Smooth muscle cell (in vitro differentiated cells): ENCODE measurements around the gene KCNN3. TPM values are rescaled to one million over a fixed set of nuclear protein-coding genes. Genes with fewer than 3 reads are reported as not detected.

Experiments
- DNase-seq: peaks from one replicate; lab custom pipeline; 2025; ENCODE audit not compliant: unreplicated experiment; lab: John Stamatoyannopoulos, UW
- H2AFZ ChIP-seq: fragments of 200-600 bp; sonication (generic); 2 replicates; pipeline ENCODE4 v1.6.0; 2016; ENCODE audit warnings: antibody characterized with exemption, low read depth, mild to moderate bottlenecking
- H3F3A ChIP-seq: fragments of 200-600 bp; sonication (generic); 2 replicates; pipeline ENCODE4 v1.6.0; 2017; ENCODE audit warnings: antibody characterized with exemption, low read depth
- H3K27ac ChIP-seq: fragments of 200-600 bp; sonication (generic); 2 replicates; pipeline ENCODE4 v1.5.1; 2016; ENCODE audit warnings: low read depth, mild to moderate bottlenecking
- H3K27me3 ChIP-seq: fragments of 200-600 bp; sonication (generic); 2 replicates; pipeline ENCODE4 v1.6.1; 2016; ENCODE audit warnings: low read depth, mild to moderate bottlenecking
- H3K36me3 ChIP-seq: fragments of 200-600 bp; sonication (generic); 2 replicates; pipeline ENCODE4 v1.5.1; 2016; ENCODE audit warnings: low read depth
- H3K4me1 ChIP-seq: fragments of 200-600 bp; sonication (generic); 2 replicates; pipeline ENCODE4 v1.5.1; 2016; ENCODE audit warnings: low read depth
- H3K4me2 ChIP-seq: fragments of 200-600 bp; sonication (generic); 2 replicates; pipeline ENCODE4 v1.6.0; 2016; ENCODE audit warnings: mild to moderate bottlenecking
- H3K4me3 ChIP-seq: fragments of 200-600 bp; sonication (generic); 2 replicates; pipeline ENCODE4 v1.5.1; 2016; ENCODE audit warnings: mild to moderate bottlenecking
- H3K79me2 ChIP-seq: fragments of 200-600 bp; sonication (generic); 2 replicates; pipeline ENCODE4 v1.6.0; 2016; ENCODE audit warnings: low read depth, mild to moderate bottlenecking
- H3K9ac ChIP-seq: fragments of 200-600 bp; sonication (generic); 2 replicates; pipeline ENCODE4 v1.6.0; 2016; ENCODE audit warnings: low read depth
- H3K9me3 ChIP-seq: fragments of 200-600 bp; sonication (generic); replicated peaks from 2 replicates; pipeline ENCODE4 v1.5.1; 2016; ENCODE audit warnings: low read depth
- H4K20me1 ChIP-seq: fragments of 200-600 bp; sonication (generic); 2 replicates; pipeline ENCODE4 v1.6.0; 2016; ENCODE audit warnings: low read depth
- WGBS: methylation state at CpG from one replicate; pipeline ENCODE4 v1.1.7; 2016; ENCODE audit warnings: low lambda C conversion rate; 5-methylcytosine and 5-hydroxymethylcytosine counted together
- polyA plus RNA-seq: library from polyadenylated mRNA; unstranded; fragments of >200 nt; fragmentation: Nextera tagmentation; extraction: Ambion mirVana; gene quantifications from 2 replicates; pipeline ENCODE4 v1.2.1, GENCODE V29; 2016
- total RNA-seq: library from RNA; depleted of rRNA; stranded (reverse); fragments of >200 nt; gene quantifications from 2 replicates; pipeline ENCODE4 v1.2.3, GENCODE V29; 2014
- TF ChIP-seq, protein P1 (sequence below): fragments of 200-600 bp; sonication (generic); IDR thresholded peaks from 2 replicates; pipeline ENCODE4 v1.5.1; 2017; ENCODE audit warnings: borderline replicate concordance, mild to moderate bottlenecking, antibody characterized with exemption; ENCODE audit not compliant: insufficient read depth, poor library complexity, severe bottlenecking

KCNN3 gene
- total and polyA plus RNA-seq, 2 experiments from 2014 or later = 0.18 to 0.77 TPM

DNA sequence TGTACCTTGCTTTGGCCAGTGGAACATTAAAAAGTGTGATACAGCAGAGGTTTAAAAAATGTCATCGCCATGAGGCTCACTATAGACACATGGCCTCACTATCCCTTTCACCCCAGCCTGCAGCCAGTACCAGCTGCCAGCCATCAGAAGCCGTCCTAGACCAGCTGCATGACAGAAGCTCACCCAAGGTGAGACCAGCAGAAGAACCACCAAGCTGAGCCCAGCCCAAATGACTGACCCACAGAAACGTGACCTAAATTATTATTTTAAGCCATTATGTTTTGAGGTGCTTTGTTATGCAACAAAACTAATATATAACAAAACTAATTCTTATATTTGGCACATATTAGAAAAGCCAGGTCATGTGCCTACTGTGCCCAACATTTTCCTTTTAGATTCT lies 91.1 kb downstream of the KCNN3 start:
- DNase-seq = no peak
- Histone ChIP-seq H3K9me3 (no peaks in the 10 kb centered on the region), H4K20me1 (no peaks in the 10 kb centered on the region), H3K27ac (no peak overlapping the region), H2AFZ (no peak overlapping the region), H3K27me3 (no peaks in the 10 kb centered on the region), H3K79me2 (no peaks in the 10 kb centered on the region), H3K4me2 (no peak overlapping the region), H3K36me3 (no peaks in the 10 kb centered on the region), H3K4me3 (no peak overlapping the region), H3F3A (no peaks in the 10 kb centered on the region), H3K9ac (no peak overlapping the region), H3K4me1 (no peaks in the 10 kb centered on the region)
- WGBS = 97% methylated on average over 3 of the region's 3 CpGs
- TF ChIP-seq, protein P1, sequence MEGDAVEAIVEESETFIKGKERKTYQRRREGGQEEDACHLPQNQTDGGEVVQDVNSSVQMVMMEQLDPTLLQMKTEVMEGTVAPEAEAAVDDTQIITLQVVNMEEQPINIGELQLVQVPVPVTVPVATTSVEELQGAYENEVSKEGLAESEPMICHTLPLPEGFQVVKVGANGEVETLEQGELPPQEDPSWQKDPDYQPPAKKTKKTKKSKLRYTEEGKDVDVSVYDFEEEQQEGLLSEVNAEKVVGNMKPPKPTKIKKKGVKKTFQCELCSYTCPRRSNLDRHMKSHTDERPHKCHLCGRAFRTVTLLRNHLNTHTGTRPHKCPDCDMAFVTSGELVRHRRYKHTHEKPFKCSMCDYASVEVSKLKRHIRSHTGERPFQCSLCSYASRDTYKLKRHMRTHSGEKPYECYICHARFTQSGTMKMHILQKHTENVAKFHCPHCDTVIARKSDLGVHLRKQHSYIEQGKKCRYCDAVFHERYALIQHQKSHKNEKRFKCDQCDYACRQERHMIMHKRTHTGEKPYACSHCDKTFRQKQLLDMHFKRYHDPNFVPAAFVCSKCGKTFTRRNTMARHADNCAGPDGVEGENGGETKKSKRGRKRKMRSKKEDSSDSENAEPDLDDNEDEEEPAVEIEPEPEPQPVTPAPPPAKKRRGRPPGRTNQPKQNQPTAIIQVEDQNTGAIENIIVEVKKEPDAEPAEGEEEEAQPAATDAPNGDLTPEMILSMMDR = no peak

DNA sequence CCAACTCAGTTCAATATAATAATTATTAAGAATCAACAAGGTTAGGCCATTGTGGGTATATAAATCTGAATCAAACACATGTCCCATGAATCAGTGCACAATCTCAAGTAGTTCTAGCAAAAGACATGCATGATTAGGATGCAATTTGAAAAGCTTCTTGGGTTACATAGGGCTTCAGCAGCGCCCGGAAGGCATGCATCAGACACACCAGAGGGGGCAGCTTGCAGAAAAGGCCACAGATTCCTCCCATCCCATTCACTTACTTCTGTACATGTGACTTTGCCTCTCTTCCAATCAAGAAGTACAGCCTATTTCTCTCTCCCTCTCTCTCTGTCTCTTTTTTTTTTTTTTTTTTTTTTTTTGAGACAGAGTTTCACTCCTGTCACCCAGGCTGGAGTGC lies 91.8 kb downstream of the KCNN3 start:
- H3K4me1 ChIP-seq = no peaks in the 10 kb centered on the region
- H3K9ac ChIP-seq = no peak overlapping the region
- no peak overlapping the region for H3K4me2 ChIP-seq
- no peak for DNase-seq
- H3F3A ChIP-seq = no peaks in the 10 kb centered on the region
- TF ChIP-seq, protein P1 = no peak
- H4K20me1 ChIP-seq = no peaks in the 10 kb centered on the region
- no peaks in the 10 kb centered on the region for H3K79me2 ChIP-seq
- H3K36me3 ChIP-seq = no peaks in the 10 kb centered on the region
- no peak overlapping the region for H2AFZ ChIP-seq
- H3K9me3 ChIP-seq = no peaks in the 10 kb centered on the region
- WGBS = 91% methylated on average over 2 of the region's 2 CpGs
- H3K27me3 ChIP-seq = peaks cover 2% of the 10 kb centered on the region
- no peak overlapping the region for H3K4me3 ChIP-seq
- H3K27ac ChIP-seq = peak overlapping the region; percentile 67

DNA sequence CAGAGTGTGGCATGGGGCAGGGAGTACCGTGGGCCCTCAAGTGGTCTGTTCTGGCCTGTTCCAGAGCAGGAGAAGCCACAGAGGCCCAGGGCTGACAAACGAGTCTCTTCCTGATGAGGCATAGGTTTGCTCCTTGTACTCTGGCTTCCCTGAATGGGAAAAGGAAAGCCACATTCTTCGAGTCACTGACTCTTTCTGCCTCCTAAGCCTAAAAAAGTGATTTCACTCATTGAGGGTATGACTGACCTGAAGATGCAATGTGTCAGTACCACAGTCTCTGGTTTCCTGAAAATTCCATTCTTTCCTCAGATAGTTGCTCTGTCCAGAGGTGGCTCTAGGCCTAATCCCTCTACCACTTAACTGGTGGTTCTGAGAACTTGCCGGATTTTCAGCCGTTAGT lies 92.3 kb downstream of the KCNN3 start:
- DNase-seq = no peak
- H3K4me1 ChIP-seq = no peaks in the 10 kb centered on the region

DNA sequence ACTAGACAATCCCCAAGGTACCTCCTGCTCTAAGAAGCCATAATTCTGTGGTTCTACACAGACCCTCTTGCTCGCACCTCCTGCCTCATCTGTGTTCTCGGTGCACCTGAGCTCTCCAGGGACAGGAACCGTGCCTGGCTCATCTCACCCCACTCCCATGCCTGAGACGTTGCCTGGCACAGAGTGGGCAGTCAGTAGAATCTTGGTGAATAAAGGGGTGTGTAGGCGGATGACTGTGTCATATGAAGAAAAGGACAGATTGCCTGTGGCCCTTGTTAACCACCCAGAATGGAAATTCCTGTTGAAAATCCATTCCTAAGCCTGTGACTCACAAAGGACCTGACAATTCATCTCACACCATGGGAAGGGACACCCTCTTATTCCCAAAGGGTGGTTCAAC lies 92.9 kb downstream of the KCNN3 start:
- Histone ChIP-seq H3F3A (no peaks in the 10 kb centered on the region), H3K79me2 (no peaks in the 10 kb centered on the region), H3K4me1 (no peaks in the 10 kb centered on the region), H3K9ac (no peak overlapping the region), H3K4me3 (no peak overlapping the region), H2AFZ (no peak overlapping the region), H3K27me3 (peaks cover 4% of the 10 kb centered on the region), H3K27ac (peak overlapping the region; percentile 67), H3K9me3 (no peaks in the 10 kb centered on the region), H3K36me3 (no peaks in the 10 kb centered on the region), H4K20me1 (no peaks in the 10 kb centered on the region), H3K4me2 (no peak overlapping the region)
- 80% methylated on average over 5 of the region's 5 CpGs for WGBS
- no peak for DNase-seq
- TF ChIP-seq, protein P1 = no peak

More for the DNA sequence above, 92.3 kb downstream of the KCNN3 start:
- Histone ChIP-seq H3F3A (no peaks in the 10 kb centered on the region), H2AFZ (no peak overlapping the region), H3K27me3 (peaks cover 4% of the 10 kb centered on the region), H4K20me1 (no peaks in the 10 kb centered on the region), H3K4me3 (no peak overlapping the region), H3K4me2 (no peak overlapping the region), H3K36me3 (no peaks in the 10 kb centered on the region), H3K9ac (no peak overlapping the region), H3K79me2 (no peaks in the 10 kb centered on the region), H3K27ac (peak overlapping the region; percentile 67), H3K9me3 (no peaks in the 10 kb centered on the region)
- TF ChIP-seq, protein P1 = no peak
- WGBS = 73% methylated on average over 5 of the region's 5 CpGs
